SK-N-SH (cell line): Measurements from ENCODE around the gene SIK2.

Experiments used
- CTCF ChIP-seq: fragments of 200-600 bp; sonication (generic); IDR thresholded peaks from 2 replicates; pipeline ENCODE4 v1.6.1; 2017; ENCODE audit warnings: antibody characterized with exemption, mild to moderate bottlenecking, moderate library complexity
- EP300 ChIP-seq, 2 experiments: IDR thresholded peaks; 2 replicates each; pipeline versions ENCODE4 v1.4.0 to v1.6.1; 2012; ENCODE audit warnings: borderline replicate concordance in 1 of 2, low read depth in 1 of 2, low read length in 1 of 2
- IRF3 ChIP-seq: fragments of 150-350 bp; IDR thresholded peaks from 2 replicates; pipeline ENCODE4 v1.6.1; 2016; ENCODE audit warnings: mild to moderate bottlenecking, low read depth, low read length
- NFIC ChIP-seq: IDR thresholded peaks from 2 replicates; pipeline ENCODE4 v1.4.0; 2012; ENCODE audit warnings: borderline replicate concordance
- NRF1 ChIP-seq: IDR thresholded peaks from 2 replicates; pipeline ENCODE4 v1.6.1; 2012; ENCODE audit warnings: low read depth, mild to moderate bottlenecking, low read length

GRCh38 chr11:111591187-111591960 lies 10.9 kb upstream of the SIK2 start:
- TF ChIP-seq CTCF (no peak), EP300 (IDR thresholded peaks at IDR 0.05; ENCODE audit: borderline replicate concordance in 1 of 2, low read depth in 1 of 2, low read length in 1 of 2) (no peak), NRF1 (no peak), IRF3 (no peak), NFIC (no peak)
